ENCODE data around the gene SLC2A1. TPM values are rescaled to one million over a fixed set of nuclear protein-coding genes. Genes with fewer than 3 reads are reported as not detected.

Gene SLC2A1
- total and polyA plus RNA-seq, 9 of the 15 experiments (the other 6 are each of a cell fraction or from before 2014, with no cell fraction given): 12.6 to 153 (median 48.0) TPM

DNA sequence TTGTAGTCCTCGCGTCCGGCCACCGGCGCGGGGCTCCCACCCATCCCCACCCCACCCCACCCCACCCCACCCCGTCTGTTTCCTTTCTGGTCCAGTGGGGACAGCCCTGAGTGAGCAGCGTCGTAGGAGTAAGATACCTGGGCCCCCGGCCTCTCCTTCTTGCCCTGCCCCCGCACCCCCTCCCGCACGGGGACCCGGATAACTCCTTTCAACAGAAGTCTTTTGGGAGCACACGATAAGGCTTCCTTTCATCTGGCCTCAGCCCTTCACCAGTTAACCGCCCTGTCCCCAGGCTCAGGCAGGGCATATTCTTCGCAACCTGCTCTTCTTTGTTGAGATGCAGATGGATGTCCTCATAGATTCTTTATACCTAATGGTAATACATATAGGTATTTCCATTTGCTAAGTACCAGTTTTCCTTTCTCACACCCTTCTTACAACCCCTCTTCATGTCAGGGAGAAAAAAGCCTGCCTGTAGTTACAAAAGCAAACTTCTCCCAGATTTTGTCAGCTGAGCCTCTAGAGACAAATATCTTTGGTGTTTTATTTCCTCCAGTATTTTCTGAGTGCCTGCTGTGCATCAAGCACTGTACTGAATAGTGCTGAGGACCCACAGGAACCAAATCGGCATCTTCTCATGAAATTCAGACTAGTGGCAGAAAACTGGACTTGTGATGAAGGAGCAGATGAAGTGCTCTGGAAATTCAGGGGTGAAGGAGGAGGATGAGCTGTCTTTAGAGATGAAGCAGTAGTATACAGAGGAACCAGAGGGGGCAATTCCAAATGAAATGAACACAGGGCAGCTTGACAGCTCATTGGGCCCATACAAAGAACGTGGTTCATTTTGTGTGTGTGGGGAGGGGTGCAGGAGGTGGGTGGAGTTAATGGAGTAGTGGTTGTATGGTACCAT, 33.6 kb downstream of the SLC2A1 start (continued):
- TF ChIP-seq XRCC4 (IDR thresholded peaks at IDR 0.05; ENCODE audit: extremely low read depth, insufficient read depth, insufficient read length) (no peak), PRPF4 (IDR thresholded peaks at IDR 0.05; ENCODE audit: insufficient read depth, low read depth, low read length, poor library complexity, severe bottlenecking) (no peak), CEBPB (tag; IDR thresholded peaks at IDR 0.05) (no peak), MAFK (IDR thresholded peaks at IDR 0.05; ENCODE audit: low read length) (peak; percentile 24; the same call in 1 of the 2 replicates), ELF4 (CRISPR knock-in tag; IDR thresholded peaks at IDR 0.05) (peak; percentile 50), ZNF644 (tag; IDR thresholded peaks at IDR 0.05; ENCODE audit: low read depth) (no peak), FOXM1 (IDR thresholded peaks at IDR 0.05; ENCODE audit: low read depth) (peak; percentile 75), FOXM1 (CRISPR knock-in tag; IDR thresholded peaks at IDR 0.05; ENCODE audit: low read depth) (no peak), KLF13 (tag; IDR thresholded peaks at IDR 0.05; ENCODE audit: borderline replicate concordance, low read depth) (no peak), PHF20 (IDR thresholded peaks at IDR 0.05; ENCODE audit: partially characterized antibody) (no peak), BCOR (IDR thresholded peaks at IDR 0.05) (0 out of 2 replicates have a peak, but pooled peaks have one; percentile 15), ARNT (IDR thresholded peaks at IDR 0.05) (peak in 1 of 2 experiments; percentile 57; a peak in 1 of 4 replicates), PML (IDR thresholded peaks at IDR 0.05; ENCODE audit: low read length) (peak; percentile 59; the same call in 1 of the 2 replicates), CBX2 (IDR thresholded peaks at IDR 0.05; ENCODE audit: insufficient read depth, low read length, poor library complexity, severe bottlenecking) (no peak), ZBTB8A (IDR thresholded peaks at IDR 0.05; ENCODE audit: partially characterized antibody) (no peak), ZNF134 (CRISPR knock-in tag; conservative IDR thresholded peaks at IDR 0.05) (0 out of 2 replicates have a peak, but pooled peaks have one; percentile 23), CAMTA2 (CRISPR knock-in tag; conservative IDR thresholded peaks at IDR 0.05) (no peak)
- TF ChIP-seq, protein P1, sequence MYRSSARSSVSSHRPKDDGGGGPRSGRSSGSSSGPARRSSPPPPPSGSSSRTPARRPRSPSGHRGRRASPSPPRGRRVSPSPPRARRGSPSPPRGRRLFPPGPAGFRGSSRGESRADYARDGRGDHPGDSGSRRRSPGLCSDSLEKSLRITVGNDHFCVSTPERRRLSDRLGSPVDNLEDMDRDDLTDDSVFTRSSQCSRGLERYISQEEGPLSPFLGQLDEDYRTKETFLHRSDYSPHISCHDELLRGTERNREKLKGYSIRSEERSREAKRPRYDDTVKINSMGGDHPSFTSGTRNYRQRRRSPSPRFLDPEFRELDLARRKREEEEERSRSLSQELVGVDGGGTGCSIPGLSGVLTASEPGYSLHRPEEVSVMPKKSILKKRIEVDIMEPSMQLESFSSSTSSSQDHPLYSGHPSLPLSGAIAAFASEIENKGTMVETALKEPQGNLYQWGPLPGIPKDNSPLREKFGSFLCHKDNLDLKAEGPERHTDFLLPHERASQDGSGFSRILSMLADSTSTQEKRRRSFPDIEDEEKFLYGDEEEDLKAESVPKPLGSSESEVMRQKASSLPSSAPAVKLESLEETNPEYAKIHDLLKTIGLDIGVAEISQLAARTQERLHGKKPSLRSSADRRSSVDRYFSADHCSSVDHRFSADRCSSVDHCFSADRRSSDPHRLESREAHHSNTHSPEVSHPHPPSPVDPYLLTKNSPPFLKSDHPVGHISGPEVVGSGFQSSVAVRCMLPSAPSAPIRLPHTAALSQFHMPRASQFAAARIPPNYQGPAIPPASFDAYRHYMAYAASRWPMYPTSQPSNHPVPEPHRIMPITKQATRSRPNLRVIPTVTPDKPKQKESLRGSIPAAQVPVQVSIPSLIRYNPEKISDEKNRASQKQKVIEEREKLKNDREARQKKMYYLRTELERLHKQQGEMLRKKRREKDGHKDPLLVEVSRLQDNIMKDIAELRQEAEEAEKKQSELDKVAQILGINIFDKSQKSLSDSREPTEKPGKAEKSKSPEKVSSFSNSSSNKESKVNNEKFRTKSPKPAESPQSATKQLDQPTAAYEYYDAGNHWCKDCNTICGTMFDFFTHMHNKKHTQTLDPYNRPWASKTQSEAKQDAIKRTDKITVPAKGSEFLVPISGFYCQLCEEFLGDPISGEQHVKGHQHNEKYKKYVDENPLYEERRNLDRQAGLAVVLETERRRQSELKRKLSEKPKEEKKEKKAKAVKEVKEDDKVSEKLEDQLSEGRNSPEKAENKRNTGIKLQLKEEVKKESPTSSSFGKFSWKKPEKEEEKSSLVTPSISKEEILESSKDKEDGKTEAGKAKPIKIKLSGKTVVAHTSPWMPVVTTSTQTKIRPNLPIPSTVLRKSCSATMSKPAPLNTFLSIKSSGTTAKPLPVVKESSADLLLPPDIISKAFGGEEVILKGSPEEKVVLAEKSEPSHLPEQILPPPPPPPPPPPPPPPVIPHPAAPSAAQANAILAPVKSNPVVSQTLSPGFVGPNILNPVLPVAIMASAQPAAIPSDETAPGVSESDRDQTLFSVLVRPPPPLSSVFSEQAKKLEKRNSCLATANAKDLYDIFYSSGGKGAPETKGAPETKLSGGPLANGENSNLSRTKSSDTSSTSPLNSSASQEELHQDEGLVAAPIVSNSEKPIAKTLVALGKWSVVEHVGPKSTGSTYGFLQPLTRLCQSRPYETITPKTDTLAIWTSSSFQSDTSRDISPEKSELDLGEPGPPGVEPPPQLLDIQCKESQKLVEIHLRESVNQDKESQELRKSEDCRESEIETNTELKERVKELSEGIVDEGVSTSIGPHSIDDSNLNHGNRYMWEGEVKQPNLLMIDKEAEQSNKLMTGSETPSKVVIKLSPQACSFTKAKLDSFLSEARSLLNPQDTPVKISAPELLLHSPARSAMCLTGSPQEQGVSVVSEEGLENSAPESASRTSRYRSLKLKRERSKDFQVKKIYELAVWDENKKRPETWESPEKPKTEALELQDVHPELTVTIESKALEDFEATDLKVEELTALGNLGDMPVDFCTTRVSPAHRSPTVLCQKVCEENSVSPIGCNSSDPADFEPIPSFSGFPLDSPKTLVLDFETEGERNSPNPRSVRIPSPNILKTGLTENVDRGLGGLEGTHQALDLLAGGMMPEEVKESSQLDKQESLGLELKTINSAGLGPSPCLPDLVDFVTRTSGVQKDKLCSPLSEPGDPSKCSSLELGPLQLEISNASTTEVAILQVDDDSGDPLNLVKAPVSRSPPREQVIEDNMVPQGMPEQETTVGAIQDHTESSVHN (IDR thresholded peaks at IDR 0.05; ENCODE audit: borderline replicate concordance in 1 of 2, low read depth in 1 of 2): no peak
- TF ChIP-seq, protein P2, sequence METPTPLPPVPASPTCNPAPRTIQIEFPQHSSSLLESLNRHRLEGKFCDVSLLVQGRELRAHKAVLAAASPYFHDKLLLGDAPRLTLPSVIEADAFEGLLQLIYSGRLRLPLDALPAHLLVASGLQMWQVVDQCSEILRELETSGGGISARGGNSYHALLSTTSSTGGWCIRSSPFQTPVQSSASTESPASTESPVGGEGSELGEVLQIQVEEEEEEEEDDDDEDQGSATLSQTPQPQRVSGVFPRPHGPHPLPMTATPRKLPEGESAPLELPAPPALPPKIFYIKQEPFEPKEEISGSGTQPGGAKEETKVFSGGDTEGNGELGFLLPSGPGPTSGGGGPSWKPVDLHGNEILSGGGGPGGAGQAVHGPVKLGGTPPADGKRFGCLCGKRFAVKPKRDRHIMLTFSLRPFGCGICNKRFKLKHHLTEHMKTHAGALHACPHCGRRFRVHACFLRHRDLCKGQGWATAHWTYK (CRISPR knock-in tag; IDR thresholded peaks at IDR 0.05): no peak
